ENCODE measurements around the gene NR2F2.

NR2F2 gene

GRCh38 chr15:96355568-96356187, 25.2 kb downstream of the NR2F2 start:
- no peak for DNase-seq

- peak; percentile 17 for DNase-seq
Measured at GRCh38 chr15:96356494-96357455, 26.3 kb downstream of the NR2F2 start.

GRCh38 chr15:96358001-96358801, 27.7 kb downstream of the NR2F2 start:
- no peak for DNase-seq

GRCh38 chr15:96358821-96359615, 28.5 kb downstream of the NR2F2 start:
- no peak for DNase-seq

GRCh38 chr15:96359616-96360521, 29.4 kb downstream of the NR2F2 start:
- DNase-seq, result no peak

GRCh38 chr15:96360581-96361308, 30.2 kb downstream of the NR2F2 start:
- DNase-seq, result no peak

GRCh38 chr15:96361309-96362010, 31.0 kb downstream of the NR2F2 start:
- no peak for DNase-seq

GRCh38 chr15:96362011-96362754, 31.7 kb downstream of the NR2F2 start:
- DNase-seq, result no peak

GRCh38 chr15:96362755-96363651, 32.5 kb downstream of the NR2F2 start:
- DNase-seq, result no peak

- no peak for DNase-seq
Measured at GRCh38 chr15:96363707-96364106, 33.2 kb downstream of the NR2F2 start.

- no peak for DNase-seq
Measured at GRCh38 chr15:96365781-96366525, 35.5 kb downstream of the NR2F2 start.

- DNase-seq, result no peak
Measured at GRCh38 chr15:96366526-96366877, 36.0 kb downstream of the NR2F2 start.

GRCh38 chr15:96367311-96368200, 37.1 kb downstream of the NR2F2 start:
- no peak for DNase-seq

GRCh38 chr15:96369351-96369750, 38.9 kb downstream of the NR2F2 start:
- no peak for DNase-seq

- DNase-seq, result no peak
Measured at GRCh38 chr15:96369825-96370621, 39.5 kb downstream of the NR2F2 start.

GRCh38 chr15:96372554-96372953, 42.1 kb downstream of the NR2F2 start:
- DNase-seq, result no peak

All from NCI-H1092 treated with DMSO at 0.1 percent for 48 hours (cell line).